A673 (cell line): ENCODE measurements around the gene MTM1. TPM values are rescaled to one million over a fixed set of nuclear protein-coding genes. Genes with fewer than 3 reads are reported as not detected.

Source experiments
- BruUV-seq: library from RNA; stranded (reverse); fragments of 400-500 nt; replicated peaks from 2 replicates; lab custom pipeline; 2021; lab: Mats Ljungman, UMichigan
- CTCF ChIA-PET: fragments of 300-600 bp; sonication (Branson Sonifier 250); formaldehyde crosslinking; loops from one replicate; lab custom pipeline; 2022; ENCODE audit warnings: antibody characterized with exemption; lab: Charles Lee
- POLR2A ChIA-PET: fragments of 300-600 bp; sonication (Branson Sonifier 250); formaldehyde crosslinking; loops from one replicate; lab custom pipeline; 2022; ENCODE audit warnings: antibody characterized with exemption; ENCODE audit not compliant: low non-redundant PET; lab: Charles Lee
- DNase-seq: peaks from one replicate; pipeline ENCODE4 v3.0.0-alpha.2; 2015; ENCODE audit warnings: low spot score
- H3K27ac ChIP-seq: fragments of 200-600 bp; sonication (generic); 2 replicates; pipeline ENCODE4 v1.5.1; 2016; ENCODE audit warnings: mixed run types, low read depth, mild to moderate bottlenecking, mixed read lengths, antibody characterized with exemption, low read length; ENCODE audit not compliant: poor library complexity, severe bottlenecking
- H3K27me3 ChIP-seq: fragments of 200-600 bp; sonication (generic); replicated peaks from 2 replicates; pipeline ENCODE4 v1.6.1; 2017; ENCODE audit warnings: mixed run types, low read depth, mild to moderate bottlenecking, mixed read lengths, antibody characterized with exemption, low read length; ENCODE audit not compliant: insufficient read depth, poor library complexity
- H3K36me3 ChIP-seq: fragments of 200-600 bp; sonication (generic); 2 replicates; pipeline ENCODE4 v1.6.1; 2016; ENCODE audit warnings: mixed run types, mild to moderate bottlenecking, mixed read lengths, antibody characterized with exemption, low read length; ENCODE audit not compliant: insufficient read depth, poor library complexity, severe bottlenecking
- H3K4me1 ChIP-seq: fragments of 200-600 bp; sonication (generic); 2 replicates; pipeline ENCODE4 v1.6.1; 2017; ENCODE audit warnings: mixed run types, mild to moderate bottlenecking, mixed read lengths, antibody characterized with exemption, low read length; ENCODE audit not compliant: insufficient read depth, poor library complexity, severe bottlenecking
- H3K4me3 ChIP-seq: fragments of 200-600 bp; sonication (generic); 2 replicates; pipeline ENCODE4 v1.5.1; 2016; ENCODE audit warnings: low read depth, mixed run types, mild to moderate bottlenecking, mixed read lengths, low read length; ENCODE audit not compliant: poor library complexity, severe bottlenecking
- H3K9me3 ChIP-seq: fragments of 200-600 bp; sonication (generic); 2 replicates; pipeline ENCODE4 v1.6.1; 2016; ENCODE audit warnings: mixed run types, low read depth, mild to moderate bottlenecking, mixed read lengths, antibody characterized with exemption, low read length; ENCODE audit not compliant: poor library complexity, severe bottlenecking
- CTCF ChIP-seq: fragments of 300-800, 200-600 bp; sonication (generic); conservative IDR thresholded peaks from 2 replicates; pipeline ENCODE4 v1.5.1; 2017; ENCODE audit warnings: low read depth, mild to moderate bottlenecking, antibody characterized with exemption, low read length, moderate library complexity, mixed read lengths
- EZH2 ChIP-seq: fragments of 200-600 bp; sonication (generic); IDR thresholded peaks from 2 replicates; pipeline ENCODE4 v1.6.1; 2017; ENCODE audit warnings: borderline replicate concordance, low read depth, mild to moderate bottlenecking, mixed read lengths, antibody characterized with exemption, low read length; ENCODE audit not compliant: poor library complexity, severe bottlenecking
- intact Hi-C: fragments of 100-400 bp; cut with micrococcal nuclease; formaldehyde crosslinking; loops from one replicate; pipeline ENCODE4 v1.10.0; 2022; ENCODE audit not compliant: unreplicated experiment
- total RNA-seq: library from RNA; stranded (reverse); gene quantifications from 2 replicates; pipeline ENCODE4 v1.2.3, GENCODE V29; 2021

MTM1 gene
- total RNA-seq, 1 experiment from 2014 or later, result 7.1 TPM

- Histone ChIP-seq H3K27me3 (no peaks in the 10 kb centered on the region), H3K4me1 (no peaks in the 10 kb centered on the region), H3K9me3 (no peaks in the 10 kb centered on the region), H3K36me3 (no peaks in the 10 kb centered on the region), H3K4me3 (no peak overlapping the region), H3K27ac (no peak overlapping the region)
- no peak for TF ChIP-seq CTCF
- TF ChIP-seq EZH2, result no peak
- no TSS peak for BruUV-seq
- POLR2A ChIA-PET, result no interaction called here
- no peak for DNase-seq
- intact Hi-C loops, result no loop called here
- CTCF ChIA-PET, result no interaction called here
These were observed 59.5 kb downstream of the MTM1 start for GRCh38 chrX:150627957-150628356.

- H3K27ac ChIP-seq, result no peak overlapping the region
- no peak for DNase-seq
- no peak overlapping the region for H3K4me3 ChIP-seq
- BruUV-seq, result no TSS peak
- H3K4me1 ChIP-seq, result no peaks in the 10 kb centered on the region
- H3K9me3 ChIP-seq, result no peaks in the 10 kb centered on the region
- TF ChIP-seq CTCF (no peak), EZH2 (no peak)
- intact Hi-C loops, result no loop called here
- H3K36me3 ChIP-seq, result no peaks in the 10 kb centered on the region
- H3K27me3 ChIP-seq, result no peaks in the 10 kb centered on the region
- ChIA-PET CTCF (no interaction called here), POLR2A (no interaction called here)
These were observed 67.5 kb downstream of the MTM1 start for GRCh38 chrX:150635952-150636351.

- H3K27ac ChIP-seq, result no peak overlapping the region
- ChIA-PET CTCF (no interaction called here), POLR2A (no interaction called here)
- TF ChIP-seq CTCF (no peak), EZH2 (no peak)
- no TSS peak for BruUV-seq
- H3K9me3 ChIP-seq, result no peaks in the 10 kb centered on the region
- no peak for DNase-seq
- no peaks in the 10 kb centered on the region for H3K4me1 ChIP-seq
- intact Hi-C loops, result no loop called here
- no peaks in the 10 kb centered on the region for H3K27me3 ChIP-seq
- H3K4me3 ChIP-seq, result no peak overlapping the region
- no peaks in the 10 kb centered on the region for H3K36me3 ChIP-seq
These were observed 74.0 kb downstream of the MTM1 start for GRCh38 chrX:150642423-150642822.
